ENCODE data around the gene RBBP4.

The RBBP4 gene

DNA sequence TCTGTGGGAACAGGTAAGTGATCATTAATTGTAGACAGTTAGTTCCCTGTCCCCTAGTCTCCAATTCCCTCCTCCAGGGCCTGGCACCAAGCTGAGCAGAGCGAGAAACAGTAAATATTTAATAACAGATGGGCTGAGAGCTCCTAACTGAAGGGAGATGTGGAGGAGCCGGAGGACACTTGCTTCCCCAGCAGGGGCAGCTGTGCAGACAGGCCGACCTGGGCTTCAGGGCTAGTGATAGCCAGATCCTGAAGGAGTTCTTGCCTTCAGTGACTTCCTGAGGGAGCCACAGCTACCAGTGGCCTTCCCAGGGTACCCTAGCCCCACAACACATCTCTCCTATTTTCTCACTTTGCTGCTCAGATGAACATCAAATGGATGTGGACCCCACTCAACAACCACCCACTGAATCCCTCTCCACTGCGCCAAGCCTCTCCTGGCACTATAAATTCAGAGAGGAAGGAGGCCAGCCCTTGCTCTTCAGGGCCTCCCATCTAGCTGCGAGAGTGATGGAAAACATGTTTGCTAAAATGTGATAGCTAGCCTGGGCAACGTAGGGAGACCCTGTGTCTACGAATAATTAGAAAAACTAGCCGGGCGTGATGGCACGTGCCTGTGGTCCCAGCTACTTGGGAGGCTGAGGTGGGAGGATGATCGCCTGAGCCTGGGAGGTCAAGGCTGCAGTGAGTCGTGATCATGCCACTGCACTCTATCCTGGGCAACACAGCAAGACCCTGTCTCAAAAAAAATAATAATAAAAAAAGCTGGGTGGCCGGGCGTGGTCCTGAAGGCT, 78.4 kb downstream of the RBBP4 start:
- peaks cover 29% of the 10 kb centered on the region for H3K4me1 Mint-ChIP-seq
- H3K27me3 Mint-ChIP-seq, result peaks cover 33% of the 10 kb centered on the region
- H3K4me3 Mint-ChIP-seq, result no peak overlapping the region
- no peak overlapping the region for H3K27ac Mint-ChIP-seq
- DNase-seq, result no peak
- no peaks in the 10 kb centered on the region for H3K36me3 Mint-ChIP-seq
- no peaks in the 10 kb centered on the region for H3K9me3 Mint-ChIP-seq
- CTCF ChIA-PET, result interaction anchor here (1.6 to 5.1 kb wide), 2 partner anchors 17 to 44 kb away, joined by 4 to 23 read pairs; no protein-coding TSS in a partner anchor

DNA sequence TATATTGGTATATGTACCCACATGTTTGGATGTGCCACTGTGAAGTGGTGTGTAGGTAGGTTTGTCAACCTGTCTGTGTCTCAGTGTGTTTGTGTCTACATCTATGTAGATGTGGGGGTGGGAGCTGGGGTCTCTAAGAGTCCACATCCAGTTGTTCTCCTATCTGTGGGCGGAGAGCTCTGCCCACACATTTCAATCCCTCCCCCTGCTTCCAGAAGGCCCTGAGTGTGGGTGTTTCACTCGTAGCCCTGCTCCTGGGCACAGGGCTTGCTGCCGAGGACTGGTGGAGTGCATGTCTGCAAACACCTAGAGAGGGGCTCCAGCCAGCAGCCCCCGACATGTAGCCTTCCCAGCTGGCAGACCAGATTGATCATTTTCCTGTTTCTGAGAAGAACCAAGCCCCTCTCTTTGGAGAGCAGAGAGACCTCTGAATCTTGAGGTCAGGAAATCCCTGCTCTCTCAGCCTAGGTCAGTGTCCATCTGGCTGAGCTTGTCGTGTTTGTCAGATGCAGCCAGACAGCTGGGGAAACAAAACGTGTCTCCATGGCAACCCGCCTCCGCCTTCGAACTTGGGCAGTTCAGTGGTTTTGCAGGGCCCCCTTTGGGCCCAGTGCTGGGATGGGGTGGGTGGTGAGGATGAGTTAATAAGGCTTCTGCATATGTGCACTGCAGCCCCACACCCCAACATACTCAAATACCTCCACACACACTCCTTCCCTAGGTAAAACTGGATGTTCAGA, 82.7 kb downstream of the RBBP4 start:
- peaks cover 34% of the 10 kb centered on the region for H3K27me3 Mint-ChIP-seq
- no peak overlapping the region for H3K27ac Mint-ChIP-seq
- DNase-seq, result no peak
- H3K9me3 Mint-ChIP-seq, result no peaks in the 10 kb centered on the region
- H3K36me3 Mint-ChIP-seq, result no peaks in the 10 kb centered on the region
- H3K4me1 Mint-ChIP-seq, result peaks cover 11% of the 10 kb centered on the region
- CTCF ChIA-PET, result interaction anchor here (1.6 kb wide), 1 partner anchor 39 kb away, joined by 3 read pairs; no protein-coding TSS in a partner anchor
- no peak overlapping the region for H3K4me3 Mint-ChIP-seq

Measured in activated naive CD4-positive, alpha-beta T cell treated with anti-CD3 and anti-CD28 coated beads, Interleukin-2, amount 10 ng/mL, durations not matched to agents 7 days and 5 days (primary cell).